Lung (tissue), 16 donors: Measurements from ENCODE around the gene PPP2R1A. TPM values are rescaled to one million over a fixed set of nuclear protein-coding genes. Genes with fewer than 3 reads are reported as not detected.

Source experiments
- ATAC-seq: fragments of 200-7000 bp; cut with Tn5 transposase; one replicate; pipeline ENCODE4 v1.9.1; 2020; ENCODE audit warnings: moderate number of reproducible peaks; ENCODE audit not compliant: insufficient read depth, low FRiP score
- DNase-seq, 3 donors: peaks; one replicate each; pipeline ENCODE4 v3.0.0-alpha.2; 2013 to 2017
- H3K27ac ChIP-seq, 2 donors: one replicate each; pipeline ENCODE4 v1.5.1; 2013; ENCODE audit warnings: mild to moderate bottlenecking in 2 of 2, moderate library complexity in 2 of 2, control low read depth in 1 of 2, inconsistent platforms in 1 of 2, low read depth in 1 of 2, low read length in 1 of 2
- H3K27me3 ChIP-seq, 3 donors: one replicate each; pipeline ENCODE4 v1.5.1; 2013; ENCODE audit warnings: low read length in 2 of 3; ENCODE audit not compliant: control insufficient read depth in 3 of 3, insufficient read depth in 3 of 3
- H3K36me3 ChIP-seq, 4 donors: one replicate each; pipeline ENCODE4 v1.5.1; 2013; ENCODE audit warnings: low read length in 4 of 4, mild to moderate bottlenecking in 1 of 4, moderate library complexity in 1 of 4; ENCODE audit not compliant: control insufficient read depth in 4 of 4, insufficient read depth in 4 of 4
- H3K4me1 ChIP-seq, 5 donors: one replicate each; pipeline ENCODE4 v1.5.1; 2013; ENCODE audit warnings: low read length in 5 of 5, mild to moderate bottlenecking in 2 of 5, moderate library complexity in 1 of 5; ENCODE audit not compliant: control insufficient read depth in 5 of 5, insufficient read depth in 5 of 5
- H3K4me3 ChIP-seq: one replicate; pipeline ENCODE4 v1.5.1; 2013; ENCODE audit warnings: mild to moderate bottlenecking, control low read depth, moderate library complexity
- H3K9ac ChIP-seq, 2 donors: one replicate each; pipeline ENCODE4 v1.5.1; 2013; ENCODE audit warnings: low read length in 2 of 2, control low read depth in 1 of 2; ENCODE audit not compliant: insufficient read depth in 1 of 2
- H3K9me3 ChIP-seq, 4 donors: one replicate each; pipeline ENCODE4 v1.5.1; 2013; ENCODE audit warnings: low read length in 3 of 4, mild to moderate bottlenecking in 1 of 4, moderate library complexity in 1 of 4; ENCODE audit not compliant: control insufficient read depth in 4 of 4, insufficient read depth in 3 of 4
- WGBS, 2 donors: extraction: QIAGEN DNeasy Blood & Tissue Kit; methylation state at CpG; one replicate each; pipeline ENCODE4 v1.1.7; 2013; 5-methylcytosine and 5-hydroxymethylcytosine counted together
- long read RNA-seq, 5 donors: transcript quantifications; one replicate each; lab custom pipeline, GENCODE V29; 2026
- polyA plus RNA-seq, 2 donors: library from polyadenylated mRNA; stranded (reverse); fragments of 200-250 nt; gene quantifications; one replicate each; pipeline ENCODE4 v1.2.1, GENCODE V29; 2013
- total RNA-seq, 2 donors: library from RNA; depleted of rRNA in 1 of 2; stranded (reverse); fragments of >200 nt in 1 of 2; gene quantifications; one replicate each; pipeline ENCODE4 v1.2.1, GENCODE V29; 2014 to 2021
- TF ChIP-seq, protein P1 (sequence below): IDR thresholded peaks from 2 replicates; pipeline ENCODE4 v1.5.1; 2012; ENCODE audit warnings: mild to moderate bottlenecking; ENCODE audit errors: control extremely low read depth, extremely low read depth
- donor health status: control.
- donor health status: control.
- donor health status: Bipolar disorder and iron deficiency.
- donor health status: healthy.
- donor health status: DM: yes; HTN: yes; CAD: no.

The PPP2R1A gene
- 100 to 1,000 TPM; 201 to 250 TPM for total RNA-seq
- polyA plus RNA-seq, result 100 to 1,000 TPM; 117 to 138 TPM
- long read RNA-seq, donor 1, full-length matches to known transcripts, result 84 of 152 reads
- long read RNA-seq, donor 1, partial matches to known transcripts, result 68 of 152 reads
- long read RNA-seq, donor 1, other reads (novel, unspliced or antisense), result 0 of 152 reads
- long read RNA-seq, donor 2, full-length matches to known transcripts, result 14 of 38 reads
- long read RNA-seq, donor 2, partial matches to known transcripts, result 24 of 38 reads
- long read RNA-seq, donor 2, other reads (novel, unspliced or antisense), result 0 of 38 reads
- long read RNA-seq, donor 3, full-length matches to known transcripts, result 46 of 59 reads
- long read RNA-seq, donor 3, partial matches to known transcripts, result 13 of 59 reads
- long read RNA-seq, donor 3, other reads (novel, unspliced or antisense), result 0 of 59 reads
- long read RNA-seq, donor 4, full-length matches to known transcripts, result 19 of 60 reads
- long read RNA-seq, donor 4, partial matches to known transcripts, result 41 of 60 reads
- long read RNA-seq, donor 4, other reads (novel, unspliced or antisense), result 0 of 60 reads
- long read RNA-seq, donor 5, full-length matches to known transcripts, result 97 of 145 reads
- long read RNA-seq, donor 5, partial matches to known transcripts, result 48 of 145 reads
- long read RNA-seq, donor 5, other reads (novel, unspliced or antisense), result 0 of 145 reads

DNA sequence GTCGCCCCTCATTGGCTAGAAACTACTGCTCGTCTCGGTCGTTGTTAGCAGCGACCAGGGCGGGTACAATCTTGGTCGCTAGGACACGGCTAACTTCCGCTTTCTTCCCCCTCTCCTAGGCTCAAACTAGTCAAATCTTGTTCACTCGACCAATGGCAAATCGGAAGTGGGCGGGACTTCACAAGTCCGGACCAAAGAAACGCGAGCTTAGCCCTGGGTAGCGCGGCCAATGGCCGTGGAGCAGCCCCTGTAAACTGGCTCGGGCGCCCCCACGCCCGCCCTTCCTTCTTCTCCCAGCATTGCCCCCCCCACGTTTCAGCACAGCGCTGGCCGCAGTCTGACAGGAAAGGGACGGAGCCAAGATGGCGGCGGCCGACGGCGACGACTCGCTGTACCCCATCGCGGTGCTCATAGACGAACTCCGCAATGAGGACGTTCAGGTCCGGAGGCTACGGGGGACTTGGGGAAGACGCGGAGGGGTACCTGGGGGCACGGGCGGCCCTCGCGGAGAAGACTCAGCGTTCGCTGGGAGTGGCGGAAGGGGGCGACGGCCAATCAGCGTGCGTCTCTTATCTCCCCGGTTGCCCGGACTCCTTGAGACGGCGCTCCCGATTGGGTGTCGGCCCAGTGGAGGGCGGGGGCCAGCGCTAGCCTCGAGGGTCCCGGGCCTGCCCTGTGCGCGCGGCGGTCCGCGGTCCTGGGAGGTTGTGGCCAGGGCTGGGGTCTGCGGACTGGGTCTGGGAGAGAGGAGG lies at the start of gene PPP2R1A:
Gene PPP2R1A (plus strand): TSS at position 318 of the 752 bp plus-strand sequence. CDS start 45 bp downstream, at position 363.
- ATAC-seq (peak; percentile 93), DNase-seq (peak; percentile 100)
- peak within 1 kb of the TSS; percentile 79 for H3K4me3 ChIP-seq
- H3K9ac ChIP-seq, result peak within 1 kb of the TSS; percentile 81 to 95
- peaks cover 7 to 25% (median 9%) of the 10 kb centered on the region in 5 donors for H3K4me1 ChIP-seq
- 0 to 1% methylated on average over 66 to 70 of the region's 70 CpGs for WGBS, 2 donors
- peaks cover 2 to 9% (median 4%) of the 10 kb centered on the region in 4 donors for H3K36me3 ChIP-seq
- no peaks in the 10 kb centered on the region for H3K9me3 ChIP-seq
- TF ChIP-seq, protein P1, sequence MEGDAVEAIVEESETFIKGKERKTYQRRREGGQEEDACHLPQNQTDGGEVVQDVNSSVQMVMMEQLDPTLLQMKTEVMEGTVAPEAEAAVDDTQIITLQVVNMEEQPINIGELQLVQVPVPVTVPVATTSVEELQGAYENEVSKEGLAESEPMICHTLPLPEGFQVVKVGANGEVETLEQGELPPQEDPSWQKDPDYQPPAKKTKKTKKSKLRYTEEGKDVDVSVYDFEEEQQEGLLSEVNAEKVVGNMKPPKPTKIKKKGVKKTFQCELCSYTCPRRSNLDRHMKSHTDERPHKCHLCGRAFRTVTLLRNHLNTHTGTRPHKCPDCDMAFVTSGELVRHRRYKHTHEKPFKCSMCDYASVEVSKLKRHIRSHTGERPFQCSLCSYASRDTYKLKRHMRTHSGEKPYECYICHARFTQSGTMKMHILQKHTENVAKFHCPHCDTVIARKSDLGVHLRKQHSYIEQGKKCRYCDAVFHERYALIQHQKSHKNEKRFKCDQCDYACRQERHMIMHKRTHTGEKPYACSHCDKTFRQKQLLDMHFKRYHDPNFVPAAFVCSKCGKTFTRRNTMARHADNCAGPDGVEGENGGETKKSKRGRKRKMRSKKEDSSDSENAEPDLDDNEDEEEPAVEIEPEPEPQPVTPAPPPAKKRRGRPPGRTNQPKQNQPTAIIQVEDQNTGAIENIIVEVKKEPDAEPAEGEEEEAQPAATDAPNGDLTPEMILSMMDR, result no peak
- no peaks in the 10 kb centered on the region for H3K27me3 ChIP-seq
- peak within 1 kb of the TSS; percentile 97 to 98 for H3K27ac ChIP-seq

DNA sequence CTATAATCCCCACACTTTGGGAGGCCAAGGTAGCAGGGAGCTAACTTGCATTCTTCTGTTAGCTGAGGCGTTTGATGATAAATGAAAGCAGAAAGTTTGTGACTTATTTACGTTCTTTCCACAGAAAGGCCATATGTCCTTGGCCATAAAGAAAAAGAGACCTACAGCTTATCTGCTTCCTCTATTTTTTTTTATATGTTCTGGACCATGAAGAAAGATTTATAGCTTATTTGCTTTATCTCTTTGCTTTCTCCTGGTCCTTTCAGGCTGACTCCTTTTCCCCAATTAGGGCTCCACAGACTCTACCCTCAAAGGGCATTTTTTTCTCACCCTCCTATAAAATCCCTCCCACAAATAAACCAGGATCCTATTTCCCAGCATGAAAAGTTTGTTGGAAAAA lies 48.6 kb upstream of the PPP2R1A start:
- H3K27me3 ChIP-seq, result no peaks in the 10 kb centered on the region
- H3K36me3 ChIP-seq, result no peaks in the 10 kb centered on the region
- no peak for DNase-seq
- 88 to 94% methylated on average over 2 of the region's 2 CpGs for WGBS, 2 donors
- peaks cover 0 to 3% (median 2%) of the 10 kb centered on the region in 4 donors for H3K9me3 ChIP-seq
- TF ChIP-seq, protein P1, result no peak
- no peak for ATAC-seq
- H3K4me3 ChIP-seq, result no peak overlapping the region
- H3K4me1 ChIP-seq, result peaks cover 0 to 16% (median 2%) of the 10 kb centered on the region in 5 donors
- no peak overlapping the region for H3K27ac ChIP-seq
- no peak overlapping the region for H3K9ac ChIP-seq

DNA sequence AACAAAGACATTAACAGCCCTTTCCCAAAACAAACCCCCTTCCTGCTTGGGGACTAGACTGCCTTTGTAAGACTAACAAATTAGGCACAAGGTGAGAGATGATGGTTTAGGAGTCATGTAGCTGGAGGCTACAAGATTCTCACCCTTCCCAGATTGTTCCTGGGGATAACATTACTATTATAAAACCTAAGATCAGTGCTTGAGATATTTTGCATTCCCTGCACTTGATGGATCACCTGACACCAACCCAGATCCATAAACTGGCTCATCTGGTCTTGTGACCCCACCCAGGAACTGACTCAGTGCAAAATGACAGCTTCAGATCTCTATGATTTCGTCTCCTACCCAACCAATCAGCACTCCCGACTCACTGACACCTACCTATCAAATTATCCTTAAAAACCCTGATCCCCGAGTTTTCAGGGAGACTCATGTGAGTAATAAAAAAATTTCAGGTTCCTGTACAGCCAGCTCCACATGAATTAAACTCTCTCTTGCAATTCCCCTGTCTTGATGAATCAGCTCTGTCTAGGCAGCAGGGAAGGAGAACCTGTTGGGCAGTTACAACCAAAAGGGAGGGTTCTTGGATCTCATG lies 47.8 kb upstream of the PPP2R1A start:
- TF ChIP-seq, protein P1, result no peak
- no peak for ATAC-seq
- 85 to 92% methylated on average over 3 of the region's 3 CpGs for WGBS, 2 donors
- Histone ChIP-seq H3K27ac (no peak overlapping the region), H3K9me3 (peaks cover 0 to 2% (median 0%) of the 10 kb centered on the region in 4 donors), H3K27me3 (no peaks in the 10 kb centered on the region), H3K4me1 (peaks cover 0 to 16% (median 2%) of the 10 kb centered on the region in 5 donors), H3K9ac (no peak overlapping the region), H3K4me3 (no peak overlapping the region), H3K36me3 (peaks cover 0 to 3% (median 0%) of the 10 kb centered on the region in 4 donors)
- no peak for DNase-seq
